Endothelial cell of umbilical vein (primary cell): Measurements from ENCODE around the gene TMEM266. TPM values are rescaled to one million over a fixed set of nuclear protein-coding genes. Genes with fewer than 3 reads are reported as not detected.

Experiments used
- BruUV-seq: library from RNA; stranded (reverse); fragments of 400-500 nt; replicated peaks from 2 replicates; lab custom pipeline; 2021; lab: Mats Ljungman, UMichigan
- CTCF ChIA-PET: fragments of 300-600, 350-600 bp; sonication (Branson Sonifier 250); formaldehyde crosslinking; loops from one replicate; lab custom pipeline; 2021; ENCODE audit warnings: antibody characterized with exemption, inconsistent platforms; lab: Charles Lee
- POLR2A ChIA-PET: fragments of 300-600, 350-600 bp; sonication (Branson Sonifier 250); formaldehyde crosslinking; loops from one replicate; lab custom pipeline; 2021; ENCODE audit warnings: antibody characterized with exemption, inconsistent platforms; lab: Charles Lee
- DNase-seq: peaks from one replicate; pipeline ENCODE4 v3.0.0-alpha.2; 2011; ENCODE audit warnings: low read depth, low spot score
- FAIRE-seq: peaks from 2 replicates; lab custom pipeline; 2011; peaks lifted over from hg19 to GRCh38; lab: Jason Lieb, UNC
- H2AFZ ChIP-seq: 2 replicates; pipeline ENCODE4 v1.6.0; 2012; ENCODE audit warnings: low read depth, low read length, control low read depth, inconsistent platforms
- H3K27ac ChIP-seq: 2 replicates; pipeline ENCODE4 v1.5.1; 2011; ENCODE audit warnings: low read depth, mild to moderate bottlenecking, control low read depth, low read length, moderate library complexity; ENCODE audit not compliant: insufficient read depth
- H3K27me3 ChIP-seq, 2 experiments: 2 replicates each; pipeline versions ENCODE4 v1.6.0 to v1.6.1; 2011; ENCODE audit warnings: low read length in 2 of 2, mixed read lengths in 1 of 2; ENCODE audit not compliant: control insufficient read depth in 2 of 2, insufficient read depth in 2 of 2
- H3K36me3 ChIP-seq, 2 experiments: 2 replicates in 1 of 2; 3 replicates in 1 of 2; pipeline ENCODE4 v1.5.1; 2011; ENCODE audit warnings: low read length in 2 of 2, mild to moderate bottlenecking in 1 of 2, moderate library complexity in 1 of 2; ENCODE audit not compliant: control insufficient read depth in 2 of 2, insufficient read depth in 2 of 2; ENCODE audit errors: extremely low read depth in 1 of 2
- H3K4me1 ChIP-seq: 3 replicates; pipeline ENCODE4 v1.5.1; 2011; ENCODE audit warnings: mild to moderate bottlenecking, low read length; ENCODE audit not compliant: control insufficient read depth, insufficient read depth; ENCODE audit errors: extremely low read depth
- H3K4me2 ChIP-seq: 2 replicates; pipeline ENCODE4 v1.6.1; 2011; ENCODE audit warnings: low read length, control low read depth, mixed read lengths; ENCODE audit not compliant: insufficient read depth
- H3K4me3 ChIP-seq, 3 experiments: fragments of 200-600 bp in 1 of 3; sonication (generic), shearing (Covaris generic) in 1 of 3; replicated peaks in 1 of 3; 2 replicates each; pipeline ENCODE4 v1.5.1; 2011 to 2016; ENCODE audit warnings: control low read depth in 3 of 3, low read length in 3 of 3, mild to moderate bottlenecking in 2 of 3, inconsistent platforms in 1 of 3, low read depth in 1 of 3, moderate library complexity in 1 of 3; ENCODE audit not compliant: insufficient read depth in 1 of 3
- H3K79me2 ChIP-seq: 2 replicates; pipeline ENCODE4 v1.6.0; 2012; ENCODE audit warnings: low read length, inconsistent platforms; ENCODE audit not compliant: control insufficient read depth, insufficient read depth
- H3K9ac ChIP-seq: replicated peaks from 2 replicates; pipeline ENCODE3; 2011; ENCODE audit warnings: low read length, control low read depth; ENCODE audit not compliant: insufficient read depth; ENCODE audit errors: extremely low read depth
- H3K9me1 ChIP-seq: replicated peaks from 3 replicates; pipeline ENCODE4 v1.6.0; 2011; ENCODE audit warnings: mild to moderate bottlenecking, low read length; ENCODE audit not compliant: control insufficient read depth, insufficient read depth; ENCODE audit errors: extremely low read depth
- H3K9me3 ChIP-seq: replicated peaks from 2 replicates; pipeline ENCODE4 v1.5.1; 2012; ENCODE audit warnings: low read length, inconsistent platforms; ENCODE audit not compliant: control insufficient read depth, insufficient read depth
- H4K20me1 ChIP-seq: replicated peaks from 2 replicates; pipeline ENCODE3; 2011; ENCODE audit warnings: mild to moderate bottlenecking, low read length; ENCODE audit not compliant: control insufficient read depth, insufficient read depth; ENCODE audit errors: extremely low read depth
- EZH2 ChIP-seq: IDR thresholded peaks from 2 replicates; pipeline ENCODE4 v1.6.1; 2012; ENCODE audit warnings: borderline replicate concordance, low read depth, mild to moderate bottlenecking, moderate library complexity, low read length, inconsistent platforms; ENCODE audit not compliant: severe bottlenecking
- FOS ChIP-seq: IDR thresholded peaks from 2 replicates; pipeline ENCODE4 v1.6.1; 2011; ENCODE audit warnings: mild to moderate bottlenecking, low read length, moderate library complexity, borderline replicate concordance; ENCODE audit not compliant: insufficient read depth
- GATA2 ChIP-seq: IDR thresholded peaks from 2 replicates; pipeline ENCODE4 v1.7.0; 2011; ENCODE audit warnings: low read depth, mild to moderate bottlenecking, moderate library complexity, mixed read lengths, low read length; ENCODE audit not compliant: insufficient read length, insufficient read depth
- JUN ChIP-seq: IDR thresholded peaks from 2 replicates; pipeline ENCODE4 v1.6.1; 2011; ENCODE audit warnings: borderline replicate concordance, low read depth; ENCODE audit not compliant: insufficient read length, insufficient read depth
- MYC ChIP-seq: IDR thresholded peaks from one replicate; pipeline ENCODE4 v1.6.1; 2011; ENCODE audit warnings: mild to moderate bottlenecking, low read depth, low read length
- POLR2A ChIP-seq: IDR thresholded peaks from 2 replicates; pipeline ENCODE4 v1.6.1; 2012; ENCODE audit warnings: low read depth, mild to moderate bottlenecking, control low read depth, low read length
- POLR2AphosphoS5 ChIP-seq: IDR thresholded peaks from 2 replicates; pipeline ENCODE4 v1.6.1; 2012; ENCODE audit warnings: low read depth, mild to moderate bottlenecking, control low read depth, low read length, moderate library complexity; ENCODE audit not compliant: insufficient read depth
- dilution Hi-C: fragments of 300-500 bp; cut with MboI; formaldehyde crosslinking; loops from one replicate; pipeline ENCODE4 v1.15.0; 2019; ENCODE audit warnings: low sequenced_read_pairs; ENCODE audit not compliant: extremely low pct_ligation_motif_present
- intact Hi-C: fragments of 100-400 bp; cut with micrococcal nuclease; formaldehyde crosslinking; loops from one replicate; pipeline ENCODE4 v1.10.0; 2022
- polyA plus RNA-seq, 4 experiments: library from polyadenylated mRNA; depleted of rRNA in 3 of 4; stranded (reverse) in 3 of 4; unstranded in 1 of 4; fragments of >200 nt; gene quantifications; 2 replicates each; pipeline versions ENCODE4 v1.2.1 to v1.2.3, GENCODE V29; 2011 to 2012; ENCODE audit warnings: missing spikeins in 1 of 4
- total RNA-seq: library from RNA; stranded (reverse); gene quantifications from 2 replicates; pipeline ENCODE4 v1.2.3, GENCODE V29; 2021
- TF ChIP-seq, protein P1 (sequence below), 2 donors: IDR thresholded peaks; 1 replicate in 1 of 2; 2 replicates in 1 of 2; pipeline ENCODE4 v1.5.1; 2011; ENCODE audit warnings: low read length in 2 of 2, mild to moderate bottlenecking in 2 of 2, moderate library complexity in 2 of 2, control low read depth in 1 of 2, inconsistent platforms in 1 of 2, low read depth in 1 of 2; ENCODE audit not compliant: insufficient read depth in 1 of 2; ENCODE audit errors: extremely low read depth in 1 of 2
- TF ChIP-seq, protein P2 (sequence below): IDR thresholded peaks from 2 replicates; pipeline ENCODE4 v1.6.1; 2011; ENCODE audit not compliant: insufficient read depth, insufficient read length

TMEM266 gene
- total and polyA plus RNA-seq, 2 donors (not counting 3 experiments of a cell fraction or from before 2014, with no cell fraction given) = not detected

DNA sequence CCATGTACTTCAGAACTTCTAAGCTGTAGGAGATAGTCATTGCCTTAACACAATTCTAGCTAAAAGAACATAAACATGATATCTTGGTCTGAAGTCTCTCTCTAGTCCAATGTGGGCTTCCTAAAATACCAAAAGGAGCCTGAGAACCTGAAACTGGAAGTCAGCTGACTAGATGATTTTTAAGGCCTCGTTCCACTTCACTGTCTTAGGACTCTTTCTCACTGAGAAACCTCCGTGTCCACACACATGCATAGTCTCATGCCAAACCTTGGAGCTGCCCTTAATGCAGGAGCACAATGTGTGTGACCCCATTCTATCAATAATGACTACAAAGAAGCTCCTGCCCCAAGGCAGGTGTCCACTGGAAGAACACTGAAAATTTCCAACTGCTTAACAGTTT is 163.7 kb downstream of the TMEM266 start:
- no TSS peak for BruUV-seq
- Histone ChIP-seq H3K4me2 (no peak overlapping the region), H3K9me1 (no peaks in the 10 kb centered on the region), H3K79me2 (no peaks in the 10 kb centered on the region), H3K36me3 (peaks cover 5 to 6% of the 10 kb centered on the region in 2 experiments), H3K4me1 (no peaks in the 10 kb centered on the region), H3K9me3 (no peaks in the 10 kb centered on the region), H2AFZ (no peak overlapping the region), H3K4me3 (no peak overlapping the region), H3K27me3 (no peaks in the 10 kb centered on the region), H3K9ac (no peak overlapping the region), H4K20me1 (no peaks in the 10 kb centered on the region), H3K27ac (no peak overlapping the region)
- DNase-seq (no peak), FAIRE-seq (no peak)
- dilution Hi-C loops (no loop called here), intact Hi-C loops (no loop called here)
- CTCF ChIA-PET = interaction anchor here (0.6 to 1.8 kb wide), 7 partner anchors 11 to 868 kb away, joined by 3 to 5 read pairs (median 3); no protein-coding TSS in a partner anchor
- TF ChIP-seq GATA2 = no peak
- TF ChIP-seq, protein P1, sequence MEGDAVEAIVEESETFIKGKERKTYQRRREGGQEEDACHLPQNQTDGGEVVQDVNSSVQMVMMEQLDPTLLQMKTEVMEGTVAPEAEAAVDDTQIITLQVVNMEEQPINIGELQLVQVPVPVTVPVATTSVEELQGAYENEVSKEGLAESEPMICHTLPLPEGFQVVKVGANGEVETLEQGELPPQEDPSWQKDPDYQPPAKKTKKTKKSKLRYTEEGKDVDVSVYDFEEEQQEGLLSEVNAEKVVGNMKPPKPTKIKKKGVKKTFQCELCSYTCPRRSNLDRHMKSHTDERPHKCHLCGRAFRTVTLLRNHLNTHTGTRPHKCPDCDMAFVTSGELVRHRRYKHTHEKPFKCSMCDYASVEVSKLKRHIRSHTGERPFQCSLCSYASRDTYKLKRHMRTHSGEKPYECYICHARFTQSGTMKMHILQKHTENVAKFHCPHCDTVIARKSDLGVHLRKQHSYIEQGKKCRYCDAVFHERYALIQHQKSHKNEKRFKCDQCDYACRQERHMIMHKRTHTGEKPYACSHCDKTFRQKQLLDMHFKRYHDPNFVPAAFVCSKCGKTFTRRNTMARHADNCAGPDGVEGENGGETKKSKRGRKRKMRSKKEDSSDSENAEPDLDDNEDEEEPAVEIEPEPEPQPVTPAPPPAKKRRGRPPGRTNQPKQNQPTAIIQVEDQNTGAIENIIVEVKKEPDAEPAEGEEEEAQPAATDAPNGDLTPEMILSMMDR (IDR thresholded peaks at IDR 0.05; ENCODE audit: extremely low read depth in 1 of 2, insufficient read depth in 1 of 2, low read depth in 1 of 2, low read length in 2 of 2) = no peak
- TF ChIP-seq EZH2 = no peak
- no peak for TF ChIP-seq FOS
- no peak for TF ChIP-seq JUN
- no peak for TF ChIP-seq POLR2AphosphoS5
- TF ChIP-seq MYC = no peak
- TF ChIP-seq, protein P2, sequence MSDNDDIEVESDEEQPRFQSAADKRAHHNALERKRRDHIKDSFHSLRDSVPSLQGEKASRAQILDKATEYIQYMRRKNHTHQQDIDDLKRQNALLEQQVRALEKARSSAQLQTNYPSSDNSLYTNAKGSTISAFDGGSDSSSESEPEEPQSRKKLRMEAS = no peak
- no peak for TF ChIP-seq POLR2A
- POLR2A ChIA-PET = no interaction called here
